HFFc6 (cell line): ENCODE results near the gene ORC6. TPM values are rescaled to one million over a fixed set of nuclear protein-coding genes. Genes with fewer than 3 reads are reported as not detected.

Experiments
- DNase-seq: peaks from one replicate; pipeline ENCODE4 v3.0.0-alpha.2; 2018
- H3K27ac Mint-ChIP-seq: 2 replicates; pipeline ENCODE4 v1.8.0; 2020; ENCODE audit warnings: mild to moderate bottlenecking, mixed read lengths
- H3K27me3 Mint-ChIP-seq: 2 replicates; pipeline ENCODE4 v1.8.0; 2021; ENCODE audit warnings: mild to moderate bottlenecking, moderate library complexity, mixed read lengths; ENCODE audit not compliant: insufficient read depth
- H3K36me3 Mint-ChIP-seq: 2 replicates; pipeline ENCODE4 v1.8.0; 2021; ENCODE audit warnings: low read depth, mixed read lengths
- H3K4me1 Mint-ChIP-seq: 2 replicates; pipeline ENCODE4 v1.8.0; 2020; ENCODE audit warnings: low read depth, mixed read lengths
- H3K4me3 Mint-ChIP-seq: 2 replicates; pipeline ENCODE4 v1.8.0; 2020; ENCODE audit warnings: mild to moderate bottlenecking, moderate library complexity, mixed read lengths
- H3K9me3 Mint-ChIP-seq: 2 replicates; pipeline ENCODE4 v1.8.0; 2020; ENCODE audit warnings: mild to moderate bottlenecking, mixed read lengths
- total RNA-seq, 6 experiments: library from RNA; stranded (reverse); fragmentation: NEBNext Ultra II Directional; extraction: Animal tissue kit (Norgen Biotek cat#: 25700); gene quantifications; 2 replicates in 1 of 6; 3 replicates in 5 of 6; pipeline ENCODE4 v1.2.3, GENCODE V29; 2021
- TF ChIP-seq, protein P1 (sequence below): fragments of 200-600 bp; sonication (generic); IDR thresholded peaks from 2 replicates; pipeline ENCODE4 v1.5.0; 2021; ENCODE audit warnings: antibody characterized with exemption, mild to moderate bottlenecking

ORC6 gene
- total RNA-seq, 6 experiments from 2014 or later: 10.1 to 22.7 (median 14.8) TPM

DNA sequence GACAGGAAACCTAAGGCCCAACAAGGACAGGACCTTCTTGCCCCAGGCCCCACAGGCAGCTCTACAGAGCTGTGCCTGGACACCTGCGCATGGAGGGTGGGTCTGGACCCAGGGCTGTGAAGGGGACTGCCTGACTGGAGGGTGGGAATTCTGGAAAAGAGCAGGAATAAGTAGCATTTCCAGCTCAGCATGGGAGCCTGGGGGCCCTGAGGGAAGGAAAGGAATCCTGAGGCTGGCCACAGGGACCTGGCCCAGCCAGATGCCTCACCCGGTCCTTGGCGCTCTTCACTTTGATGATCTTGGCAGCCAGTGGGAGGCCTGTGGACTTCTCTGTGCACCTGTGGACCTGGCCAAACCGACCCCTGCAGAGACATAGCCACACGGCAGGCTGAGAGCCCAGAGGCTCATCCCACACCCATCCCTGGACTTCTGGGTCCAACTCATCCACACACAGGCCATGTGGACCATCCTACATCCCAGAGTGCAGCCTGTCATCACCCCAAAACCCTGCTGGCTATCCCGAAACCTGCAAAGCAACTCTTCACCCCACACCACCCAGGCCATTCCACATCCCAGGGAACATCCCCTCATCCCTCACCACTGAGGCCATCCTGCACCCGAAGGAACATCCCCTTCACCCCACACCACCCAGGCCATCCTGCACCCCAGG is 40.0 kb downstream of the ORC6 start:
- H3K9me3 Mint-ChIP-seq: peaks cover 5% of the 10 kb centered on the region; the same call in 1 of the 2 replicates
- H3K36me3 Mint-ChIP-seq: no peaks in the 10 kb centered on the region
- no peaks in the 10 kb centered on the region; the same call in 1 of the 2 replicates for H3K4me1 Mint-ChIP-seq
- no peak overlapping the region for H3K27ac Mint-ChIP-seq
- peaks cover 19% of the 10 kb centered on the region for H3K27me3 Mint-ChIP-seq
- TF ChIP-seq, protein P1, sequence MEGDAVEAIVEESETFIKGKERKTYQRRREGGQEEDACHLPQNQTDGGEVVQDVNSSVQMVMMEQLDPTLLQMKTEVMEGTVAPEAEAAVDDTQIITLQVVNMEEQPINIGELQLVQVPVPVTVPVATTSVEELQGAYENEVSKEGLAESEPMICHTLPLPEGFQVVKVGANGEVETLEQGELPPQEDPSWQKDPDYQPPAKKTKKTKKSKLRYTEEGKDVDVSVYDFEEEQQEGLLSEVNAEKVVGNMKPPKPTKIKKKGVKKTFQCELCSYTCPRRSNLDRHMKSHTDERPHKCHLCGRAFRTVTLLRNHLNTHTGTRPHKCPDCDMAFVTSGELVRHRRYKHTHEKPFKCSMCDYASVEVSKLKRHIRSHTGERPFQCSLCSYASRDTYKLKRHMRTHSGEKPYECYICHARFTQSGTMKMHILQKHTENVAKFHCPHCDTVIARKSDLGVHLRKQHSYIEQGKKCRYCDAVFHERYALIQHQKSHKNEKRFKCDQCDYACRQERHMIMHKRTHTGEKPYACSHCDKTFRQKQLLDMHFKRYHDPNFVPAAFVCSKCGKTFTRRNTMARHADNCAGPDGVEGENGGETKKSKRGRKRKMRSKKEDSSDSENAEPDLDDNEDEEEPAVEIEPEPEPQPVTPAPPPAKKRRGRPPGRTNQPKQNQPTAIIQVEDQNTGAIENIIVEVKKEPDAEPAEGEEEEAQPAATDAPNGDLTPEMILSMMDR: no peak
- H3K4me3 Mint-ChIP-seq: no peak overlapping the region
- no peak for DNase-seq

DNA sequence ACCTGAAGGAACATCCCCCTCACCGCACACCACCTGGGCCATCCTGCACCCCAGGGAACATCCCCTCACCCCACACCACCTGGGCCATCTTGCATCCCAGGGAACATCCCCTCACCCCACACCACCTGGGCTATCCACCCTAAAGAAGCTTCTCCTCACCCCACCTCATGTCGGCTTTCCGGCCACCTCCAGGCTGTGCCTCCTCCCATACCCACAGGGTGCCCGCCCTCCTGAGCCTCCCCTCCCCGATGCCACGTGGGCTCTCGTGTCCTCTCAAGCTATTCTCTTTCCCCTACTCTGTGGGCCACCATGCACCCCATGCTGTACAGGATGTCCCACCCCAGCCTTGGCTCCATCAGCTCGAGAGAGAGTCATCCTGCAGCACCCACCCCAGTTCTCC is 40.7 kb downstream of the ORC6 start:
- no peak overlapping the region for H3K4me3 Mint-ChIP-seq
- TF ChIP-seq, protein P1: no peak
- no peak overlapping the region for H3K27ac Mint-ChIP-seq
- DNase-seq: no peak
- H3K9me3 Mint-ChIP-seq: peaks cover 2% of the 10 kb centered on the region; the same call in 1 of the 2 replicates
- H3K27me3 Mint-ChIP-seq: peaks cover 22% of the 10 kb centered on the region
- H3K36me3 Mint-ChIP-seq: no peaks in the 10 kb centered on the region
- H3K4me1 Mint-ChIP-seq: no peaks in the 10 kb centered on the region; the same call in 1 of the 2 replicates

DNA sequence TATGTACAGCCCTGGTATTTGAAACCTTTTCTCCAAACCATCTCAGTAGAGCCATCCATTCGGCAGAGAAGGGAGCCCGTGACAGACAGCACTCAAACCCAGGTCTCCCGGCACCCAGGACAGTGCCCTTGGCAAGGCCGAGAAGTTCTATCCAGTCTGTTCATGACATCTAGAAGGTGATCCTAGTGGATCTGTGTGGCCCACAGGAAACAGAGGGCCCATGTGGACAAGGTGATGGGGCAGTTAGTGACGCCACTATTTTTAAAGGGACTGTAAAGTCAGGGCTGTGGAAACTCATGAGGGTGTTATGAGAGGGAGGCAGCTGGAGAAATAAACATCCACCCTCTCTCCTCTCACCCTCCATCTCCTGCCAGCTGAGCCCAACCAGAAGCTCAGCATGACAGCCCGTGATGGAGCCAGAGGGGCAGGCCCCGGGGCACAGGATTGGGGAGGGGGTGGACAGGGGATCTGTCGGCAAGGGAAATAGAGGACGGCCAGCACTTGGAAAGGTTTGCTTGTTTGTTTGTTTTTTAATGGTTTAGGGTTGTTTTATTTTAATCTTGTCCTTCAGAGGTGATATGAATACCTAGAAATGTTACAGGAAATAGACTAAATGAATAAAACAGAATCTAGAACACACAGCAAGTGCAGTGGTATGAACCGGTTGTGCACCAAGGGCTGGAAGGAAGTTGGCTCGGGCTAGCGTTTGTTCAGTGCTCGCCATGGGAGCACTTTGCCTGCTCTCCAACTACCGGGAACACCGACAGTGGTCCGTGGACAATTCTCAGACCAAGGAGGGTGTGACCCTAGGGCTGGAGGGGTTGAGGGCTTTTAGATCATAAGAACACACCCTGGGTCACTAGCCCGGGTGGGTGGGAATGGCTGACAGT is 41.6 kb downstream of the ORC6 start:
- no peak for DNase-seq
- H3K9me3 Mint-ChIP-seq: no peaks in the 10 kb centered on the region
- H3K27ac Mint-ChIP-seq: no peak overlapping the region
- no peak overlapping the region for H3K4me3 Mint-ChIP-seq
- TF ChIP-seq, protein P1: no peak
- no peaks in the 10 kb centered on the region for H3K36me3 Mint-ChIP-seq
- no peaks in the 10 kb centered on the region; the same call in 1 of the 2 replicates for H3K4me1 Mint-ChIP-seq
- peaks cover 24% of the 10 kb centered on the region for H3K27me3 Mint-ChIP-seq

DNA sequence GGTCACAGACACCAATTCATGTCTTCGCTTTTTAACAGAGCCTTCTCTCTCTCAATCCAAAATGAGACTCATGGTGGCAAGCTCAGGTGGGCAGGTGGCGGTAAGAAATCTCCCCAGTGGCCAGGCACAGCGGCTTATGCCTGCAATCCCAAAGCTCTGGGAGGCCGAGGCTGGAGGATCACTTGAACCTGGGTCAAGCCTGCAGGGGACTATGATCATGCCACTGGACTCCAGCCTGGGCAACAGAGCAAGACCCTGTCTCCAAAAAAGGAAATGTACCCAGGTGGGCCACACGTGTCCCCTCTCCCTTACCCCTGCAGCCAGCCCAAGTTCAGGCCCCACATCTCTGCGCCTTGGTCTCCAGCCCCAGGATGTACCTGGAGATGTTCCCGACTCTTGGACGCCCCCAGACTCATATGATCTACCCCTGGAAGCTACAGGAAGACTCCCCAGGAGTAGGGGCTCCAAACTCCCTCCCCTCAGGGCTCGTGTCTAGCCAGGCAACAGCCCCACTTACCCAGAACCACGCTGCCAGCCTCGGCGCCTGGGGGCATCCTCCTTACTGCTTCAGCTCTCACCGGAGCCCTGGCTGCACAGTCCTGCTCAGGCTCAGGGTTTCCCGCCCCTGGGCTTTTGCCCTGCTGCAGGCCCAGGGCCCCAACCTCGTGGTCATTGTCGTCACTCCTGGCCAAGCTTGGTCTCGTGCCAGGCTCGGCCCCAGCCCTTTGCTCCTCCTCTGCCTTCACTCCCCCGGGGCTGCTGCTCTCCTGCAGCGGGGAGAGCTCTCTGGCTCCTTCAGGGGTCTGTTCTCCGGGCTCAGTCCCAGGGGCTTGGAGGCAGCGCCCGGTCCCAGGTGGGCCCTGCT is 42.5 kb downstream of the ORC6 start:
- Mint-ChIP-seq H3K4me3 (no peak overlapping the region), H3K9me3 (no peaks in the 10 kb centered on the region), H3K27me3 (peaks cover 22% of the 10 kb centered on the region), H3K27ac (no peak overlapping the region), H3K4me1 (no peaks in the 10 kb centered on the region; the same call in 1 of the 2 replicates), H3K36me3 (no peaks in the 10 kb centered on the region)
- TF ChIP-seq, protein P1: no peak
- no peak for DNase-seq

DNA sequence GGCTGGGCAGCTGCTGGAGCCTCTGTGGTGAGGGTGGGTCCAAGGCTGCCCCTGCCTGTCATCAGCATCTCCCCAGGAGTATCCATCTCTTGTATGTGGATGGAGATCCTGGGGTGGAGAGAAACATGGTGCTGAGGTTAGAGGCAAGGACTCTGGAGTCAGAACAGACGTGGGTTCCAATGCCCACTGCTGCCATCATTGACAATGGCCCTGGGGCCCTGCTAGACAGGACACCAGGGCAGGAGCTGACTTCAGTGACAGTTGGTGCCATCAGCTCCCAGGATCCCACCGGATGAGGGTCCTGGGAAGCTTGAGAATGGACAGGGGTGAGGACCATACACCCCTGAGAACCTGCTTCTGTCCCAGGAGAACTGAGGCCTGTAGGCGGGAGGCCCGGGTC is 43.1 kb downstream of the ORC6 start:
- no peak for DNase-seq
- TF ChIP-seq, protein P1: no peak
- no peaks in the 10 kb centered on the region for H3K36me3 Mint-ChIP-seq
- H3K4me1 Mint-ChIP-seq: no peaks in the 10 kb centered on the region; the same call in 1 of the 2 replicates
- H3K4me3 Mint-ChIP-seq: no peak overlapping the region
- H3K27me3 Mint-ChIP-seq: peaks cover 21% of the 10 kb centered on the region
- no peaks in the 10 kb centered on the region for H3K9me3 Mint-ChIP-seq
- no peak overlapping the region for H3K27ac Mint-ChIP-seq
